NCI-H82 treated with DMSO at 0.1 percent for 48 hours (cell line): ENCODE data around the gene CDCP2.

Source experiments
- DNase-seq: peaks from one replicate; lab custom pipeline; 2025; ENCODE audit not compliant: unreplicated experiment; lab: John Stamatoyannopoulos, UW

The CDCP2 gene

DNA sequence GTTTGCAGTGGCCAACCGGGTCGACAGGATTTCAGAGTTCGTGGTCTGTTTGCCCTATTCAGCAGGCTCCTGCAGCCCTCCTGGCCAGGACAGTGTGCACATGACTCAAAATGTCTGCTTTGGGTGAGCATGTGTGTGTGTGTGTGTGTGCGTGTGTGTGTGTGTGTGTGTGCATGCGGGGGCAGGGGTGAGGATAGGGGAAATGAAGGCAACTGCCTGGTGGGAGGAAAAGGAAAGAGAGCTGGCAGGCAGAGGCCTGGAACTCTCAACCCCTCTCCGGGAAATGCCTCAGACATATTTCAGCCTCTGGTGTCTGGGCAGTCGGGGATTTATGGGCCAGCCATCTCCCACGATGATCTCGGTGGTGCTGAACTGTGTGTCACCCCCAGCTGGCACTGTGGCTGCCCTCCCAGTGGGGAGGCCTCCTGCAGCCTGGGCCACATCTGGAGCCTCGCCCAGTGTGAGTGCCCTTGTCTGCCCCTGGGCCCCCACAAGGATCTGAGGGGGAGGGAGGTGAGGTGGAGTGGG, 15.2 kb downstream of the CDCP2 start:
- DNase-seq, result no peak

- DNase-seq, result no peak
Measured at GRCh38 chr1:54136963-54137533, 15.8 kb downstream of the CDCP2 start.

- no peak for DNase-seq
Measured at GRCh38 chr1:54136269-54136896, 16.4 kb downstream of the CDCP2 start.

DNA sequence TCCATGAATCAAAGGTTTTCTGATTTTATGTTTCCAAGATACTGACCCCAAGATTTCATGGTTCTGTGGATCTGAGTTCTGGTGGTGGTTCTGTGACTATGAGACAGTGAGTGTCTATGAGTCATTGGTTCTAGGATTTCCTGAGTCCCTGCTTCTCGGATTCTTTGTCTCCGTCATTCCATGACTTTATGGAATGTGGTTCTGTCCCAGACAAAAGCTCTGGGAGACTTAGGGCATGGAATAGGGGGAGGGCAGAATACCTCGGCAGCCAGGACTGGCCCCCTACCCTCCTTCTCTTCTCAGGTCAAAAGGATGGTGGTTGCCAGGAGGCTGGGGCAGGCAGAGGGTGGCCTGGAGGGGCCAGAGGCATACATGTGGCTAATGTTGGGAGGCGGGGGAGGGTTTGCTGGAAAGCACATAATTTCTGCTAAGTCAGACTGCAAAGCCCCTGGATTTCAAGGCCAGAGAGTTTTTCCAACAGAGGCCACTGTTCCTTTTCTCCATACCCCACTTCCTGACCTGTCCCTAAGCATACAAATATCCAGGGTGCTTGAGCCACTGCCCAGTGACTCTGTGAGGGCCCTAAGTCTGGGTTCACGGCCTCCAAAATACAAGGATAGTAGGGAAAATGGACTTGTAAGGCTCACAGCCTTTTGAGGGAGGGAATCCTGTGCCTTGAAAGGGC, 17.2 kb downstream of the CDCP2 start:
- DNase-seq, result no peak

DNA sequence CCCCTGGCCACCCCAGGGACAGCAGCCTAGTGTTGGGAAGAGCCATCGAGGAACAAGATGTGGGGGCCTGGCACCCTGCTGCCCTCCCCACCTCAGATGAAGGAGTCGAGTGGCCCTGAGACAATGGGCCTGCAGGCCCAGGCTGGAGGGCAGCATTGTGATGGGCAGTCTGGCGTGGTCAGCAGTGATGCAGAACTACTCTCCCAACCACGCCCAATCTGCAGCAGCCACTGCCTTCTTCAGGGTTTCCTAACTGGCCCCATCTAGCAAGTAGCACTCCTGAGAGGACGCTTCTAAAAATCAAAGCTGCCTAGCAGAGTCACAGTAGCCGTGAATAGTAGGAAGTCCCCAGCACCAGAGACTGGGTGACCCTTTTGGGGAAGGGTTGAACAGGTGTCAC, 18.5 kb downstream of the CDCP2 start:
- no peak for DNase-seq

DNA sequence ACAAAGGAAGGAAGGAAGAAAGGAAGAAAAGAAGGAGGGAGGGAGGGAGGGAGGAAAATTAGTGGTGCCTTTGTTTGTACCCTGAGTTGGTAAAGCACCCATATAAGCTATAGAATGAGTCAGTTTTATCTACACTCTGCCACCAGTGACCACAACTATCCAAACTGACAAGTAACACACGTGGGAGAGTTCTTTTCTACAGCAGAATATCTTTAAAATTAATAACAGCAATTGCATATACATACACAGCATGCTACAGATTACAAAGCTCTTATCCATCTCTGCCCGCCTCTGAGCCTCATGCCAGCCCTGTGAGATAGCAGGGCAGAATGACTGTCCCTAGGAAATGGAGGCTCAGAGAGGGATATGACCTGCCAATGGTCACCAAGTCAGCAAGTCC, 20.3 kb downstream of the CDCP2 start:
- no peak for DNase-seq

- no peak for DNase-seq
Measured at GRCh38 chr1:54131419-54131818, 21.4 kb downstream of the CDCP2 start.

DNA sequence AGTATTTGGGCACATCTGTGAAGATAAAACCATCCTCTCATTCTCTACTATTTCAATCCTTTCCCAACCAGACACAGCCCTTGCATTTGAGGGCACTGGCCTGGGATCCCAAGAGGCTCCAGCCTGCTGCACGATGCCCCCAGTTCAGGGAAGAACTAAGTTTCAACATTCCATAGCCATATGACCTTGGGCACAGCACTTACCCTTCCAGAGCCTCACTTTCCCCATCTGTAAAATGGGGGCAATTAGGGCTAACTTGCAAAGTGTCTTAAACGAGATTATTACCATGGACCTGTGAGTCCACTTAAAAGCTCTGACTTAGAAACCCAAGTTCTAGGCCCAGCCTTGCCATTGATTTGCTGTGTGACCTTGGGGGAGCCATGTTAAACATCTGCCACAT, 22.9 kb downstream of the CDCP2 start:
- no peak for DNase-seq

GRCh38 chr1:54127594-54128300, 25.1 kb downstream of the CDCP2 start:
- DNase-seq, result no peak

DNA sequence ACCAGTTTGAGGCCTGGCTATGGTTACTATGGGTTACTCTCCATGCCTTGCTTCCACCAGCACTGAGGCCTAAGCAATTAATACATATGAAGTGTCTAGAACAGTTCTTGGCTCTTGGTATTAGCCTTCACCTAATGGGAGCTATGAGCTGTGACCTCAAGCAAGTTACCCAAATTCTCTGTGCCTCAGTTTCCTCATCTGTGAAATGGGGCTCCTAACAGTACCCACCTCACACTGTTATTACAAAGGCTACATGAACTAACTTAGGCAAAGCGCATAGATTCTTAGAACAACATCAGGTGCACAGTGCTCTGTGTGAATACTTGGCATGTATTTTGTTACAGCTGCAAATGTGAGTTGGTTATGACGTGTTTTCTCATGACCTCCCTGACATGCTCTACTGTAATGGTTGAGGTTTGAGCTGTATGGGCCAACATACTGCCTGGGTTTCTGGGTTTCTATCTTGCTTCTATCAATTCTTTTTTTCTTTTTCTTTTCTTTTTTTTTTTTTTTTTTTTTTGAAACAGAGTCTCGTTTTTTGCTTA, 26.5 kb downstream of the CDCP2 start:
- DNase-seq, result no peak

DNA sequence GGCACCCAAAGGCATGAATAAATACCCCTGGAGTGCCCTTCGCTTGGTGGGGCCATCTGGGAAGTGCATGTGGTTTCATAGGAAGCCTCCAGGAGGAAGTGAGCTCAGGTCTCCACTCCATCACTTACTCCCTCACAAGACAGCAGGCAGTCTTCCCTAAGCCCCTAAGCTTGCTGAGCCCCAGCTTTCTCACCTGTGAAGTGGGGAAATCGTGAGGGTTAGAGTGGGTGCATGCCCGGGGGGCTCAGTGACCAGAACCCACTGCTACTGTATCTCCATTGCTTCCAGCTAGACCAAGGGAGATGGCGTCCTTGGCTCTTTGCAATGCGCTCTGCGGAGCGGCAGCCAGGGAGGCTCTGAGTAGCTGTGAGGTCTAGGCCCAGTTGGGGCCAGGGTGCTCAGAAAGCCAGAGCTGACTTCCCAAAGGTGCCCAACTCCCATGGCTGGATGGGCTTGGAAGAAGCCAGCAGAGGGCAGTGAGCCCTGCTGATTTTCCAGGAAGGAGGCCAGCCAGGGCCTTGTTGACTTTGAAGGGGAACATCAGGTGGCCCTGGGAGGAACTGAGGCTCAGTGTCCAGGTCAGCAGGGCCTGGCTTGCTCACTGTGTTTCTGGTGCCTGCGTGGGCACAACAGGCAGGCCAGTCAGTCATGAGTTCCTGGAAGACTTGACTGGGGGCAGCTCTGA, 27.3 kb downstream of the CDCP2 start:
- DNase-seq, result no peak

GRCh38 chr1:54124906-54125305, 27.9 kb downstream of the CDCP2 start:
- no peak for DNase-seq

GRCh38 chr1:54124472-54124871, 28.3 kb downstream of the CDCP2 start:
- no peak for DNase-seq

DNA sequence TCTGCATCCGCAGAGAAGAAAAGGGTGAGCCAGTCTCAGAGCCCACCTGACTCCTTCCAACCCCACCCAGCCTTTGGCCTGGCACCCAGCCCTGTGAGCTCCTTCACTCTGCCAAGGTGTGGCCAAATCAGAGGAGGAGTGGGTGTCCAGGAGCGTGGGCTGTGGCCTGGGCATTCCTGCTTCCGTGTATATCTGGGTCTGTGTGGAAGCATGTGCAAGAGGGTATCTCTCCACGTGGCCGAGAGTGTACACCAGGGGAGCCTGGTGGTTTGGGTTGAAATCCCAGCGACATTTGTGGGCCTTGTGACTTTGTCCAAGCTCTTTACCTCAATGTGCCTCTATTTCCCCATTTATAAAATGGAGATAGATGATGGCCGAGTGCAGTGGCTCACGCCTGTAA, 29.8 kb downstream of the CDCP2 start:
- no peak for DNase-seq

DNA sequence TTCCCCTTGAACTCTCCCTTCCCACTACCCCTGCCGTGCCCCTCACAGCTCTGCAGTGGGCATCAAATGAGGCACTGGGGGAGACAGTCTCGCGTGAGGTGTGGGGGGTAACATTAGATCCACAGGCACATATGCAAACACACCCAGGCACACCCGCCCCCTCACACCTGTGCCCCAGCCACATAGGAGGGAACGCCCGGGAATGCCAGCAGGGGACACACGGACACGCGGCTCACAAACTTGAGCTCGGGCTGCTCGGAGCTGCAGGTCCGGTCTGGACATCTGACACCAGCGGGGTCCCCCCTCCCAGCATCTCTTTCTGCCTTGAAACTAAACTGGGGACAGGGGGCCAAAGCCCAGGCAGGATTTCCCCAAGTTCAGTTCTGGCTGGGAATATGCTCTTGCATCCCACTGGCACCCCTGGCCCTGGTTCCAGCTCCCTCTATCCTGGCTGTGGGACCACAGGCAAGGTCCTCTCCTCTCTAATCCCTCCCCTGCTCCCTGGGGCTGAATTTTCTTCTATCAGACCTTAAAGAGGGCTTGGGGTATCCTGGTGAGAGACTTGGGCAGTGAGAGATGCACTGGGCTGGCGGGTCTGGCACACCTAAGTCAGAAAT, 30.6 kb downstream of the CDCP2 start:
- no peak for DNase-seq

- peak; percentile 68 for DNase-seq
Measured at GRCh38 chr1:54121482-54122134, 31.2 kb downstream of the CDCP2 start.

DNA sequence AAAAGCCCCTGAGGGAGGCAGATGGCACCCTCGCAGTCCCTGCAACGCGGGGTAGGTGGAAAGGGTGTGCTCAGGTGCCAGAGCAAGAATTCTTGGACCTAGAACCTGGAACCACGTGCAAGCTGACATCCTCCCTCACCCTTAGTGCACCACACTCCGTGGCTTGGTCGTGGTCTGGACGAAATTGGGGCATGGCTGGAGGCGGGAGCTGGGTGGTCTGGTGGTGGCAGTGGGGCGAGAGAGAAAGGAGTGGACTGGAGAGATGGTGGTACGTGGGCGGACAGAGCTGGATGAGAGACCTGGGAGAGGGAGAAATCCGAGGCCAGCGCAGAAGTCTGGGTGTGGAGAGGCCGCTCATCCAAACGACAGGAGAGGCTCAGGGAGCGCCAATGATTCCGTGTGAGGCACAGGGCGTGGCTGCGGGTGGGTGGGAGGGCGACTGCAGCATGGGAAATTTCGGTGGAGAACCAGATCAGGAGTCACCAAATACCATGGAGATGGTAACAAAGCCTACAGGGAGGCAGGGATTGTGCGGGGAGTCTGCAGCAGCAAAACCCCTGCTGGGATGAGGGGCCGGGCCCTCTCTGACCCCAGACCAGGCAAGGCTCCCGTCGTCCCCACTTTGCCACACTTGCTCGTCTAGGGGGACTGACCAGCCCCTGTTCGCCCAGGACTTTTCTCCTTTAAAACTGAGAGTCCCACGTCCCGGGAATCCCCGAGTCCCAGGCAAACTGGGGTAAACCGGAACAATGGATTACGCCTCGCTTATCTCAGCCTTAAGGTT, 31.9 kb downstream of the CDCP2 start:
- no peak for DNase-seq

GRCh38 chr1:54120018-54120697, 32.6 kb downstream of the CDCP2 start:
- no peak for DNase-seq

GRCh38 chr1:54118704-54119103, 34.1 kb downstream of the CDCP2 start:
- DNase-seq, result no peak
